DMS79 (cell line): ENCODE data around the gene KPNA4.
"Not testable (repeated sequence)": the region's sequence is repeated elsewhere in the genome, so short reads cannot be mapped to it uniquely, and the experiment has no call there.

ENCODE experiments used
- DNase-seq: peaks from one replicate; lab custom pipeline; 2025; lab: John Stamatoyannopoulos, UW

The KPNA4 gene

GRCh38 chr3:160569894-160570652, 4.7 kb upstream of the KPNA4 start:
- DNase-seq = no peak

- no peak for DNase-seq
Observed at GRCh38 chr3:160568989-160569388, 3.6 kb upstream of the KPNA4 start.

- no peak for DNase-seq
Observed at GRCh38 chr3:160567774-160568173, 2.4 kb upstream of the KPNA4 start.

GRCh38 chr3:160566499-160566898, 1.1 kb upstream of the KPNA4 start:
- no peak for DNase-seq

GRCh38 chr3:160564949-160565441, 376 bp downstream of the KPNA4 start:
- no peak for DNase-seq

GRCh38 chr3:160564258-160564911, 986 bp downstream of the KPNA4 start:
- no peak for DNase-seq

GRCh38 chr3:160562952-160563351, 2.4 kb downstream of the KPNA4 start:
- DNase-seq = no peak

GRCh38 chr3:160557571-160557970, 7.8 kb downstream of the KPNA4 start:
- DNase-seq = no peak

- no peak for DNase-seq
Observed at GRCh38 chr3:160556141-160556540, 9.2 kb downstream of the KPNA4 start.

- DNase-seq = no peak
Observed at GRCh38 chr3:160554980-160555379, 10.4 kb downstream of the KPNA4 start.

- no peak for DNase-seq
Observed at GRCh38 chr3:160553827-160554226, 11.5 kb downstream of the KPNA4 start.

- DNase-seq = no peak
Observed at GRCh38 chr3:160546727-160547126, 18.6 kb downstream of the KPNA4 start.

- no peak for DNase-seq
Observed at GRCh38 chr3:160545504-160545871, 19.9 kb downstream of the KPNA4 start.

GRCh38 chr3:160544844-160545503, 20.4 kb downstream of the KPNA4 start:
- DNase-seq = no peak

GRCh38 chr3:160540551-160540950, 24.8 kb downstream of the KPNA4 start:
- DNase-seq = no peak

- no peak for DNase-seq
Observed at GRCh38 chr3:160538895-160539294, 26.5 kb downstream of the KPNA4 start.

- DNase-seq = no peak
Observed at GRCh38 chr3:160537729-160538128, 27.6 kb downstream of the KPNA4 start.

GRCh38 chr3:160532371-160532770, 33.0 kb downstream of the KPNA4 start:
- DNase-seq = no peak

GRCh38 chr3:160531311-160531710, 34.1 kb downstream of the KPNA4 start:
- no peak for DNase-seq

GRCh38 chr3:160516391-160516790, 49.0 kb downstream of the KPNA4 start:
- DNase-seq = not testable (repeated sequence)

- no peak for DNase-seq
Observed at GRCh38 chr3:160501325-160501724, 64.0 kb downstream of the KPNA4 start.

GRCh38 chr3:160498202-160498601, 67.2 kb downstream of the KPNA4 start:
- DNase-seq = no peak

GRCh38 chr3:160490166-160490565, 75.2 kb downstream of the KPNA4 start:
- DNase-seq = no peak
